ENCODE measurements around the gene NTN5. TPM values are rescaled to one million over a fixed set of nuclear protein-coding genes. Genes with fewer than 3 reads are reported as not detected.
"Not testable (repeated sequence)": the region's sequence is repeated elsewhere in the genome, so short reads cannot be mapped to it uniquely, and the experiment has no call there.

NTN5 gene
- total RNA-seq, 1 experiment from 2014 or later: not detected

- no peak for DNase-seq (ENCODE audit: low read depth)
Observed at GRCh38 chr19:48669903-48670668, 2.7 kb downstream of the NTN5 start.

GRCh38 chr19:48668761-48669160 lies 4.1 kb downstream of the NTN5 start:
- no peak for DNase-seq (ENCODE audit: low read depth)

GRCh38 chr19:48668332-48668731 lies 4.5 kb downstream of the NTN5 start:
- DNase-seq (ENCODE audit: low read depth): no peak

GRCh38 chr19:48665786-48666185 lies 7.0 kb downstream of the NTN5 start:
- DNase-seq (ENCODE audit: low read depth): no peak

GRCh38 chr19:48664476-48664875 lies 8.3 kb downstream of the NTN5 start:
- DNase-seq (ENCODE audit: low read depth): no peak

GRCh38 chr19:48663667-48664066 lies 9.2 kb downstream of the NTN5 start:
- no peak for DNase-seq (ENCODE audit: low read depth)

GRCh38 chr19:48661711-48662090 lies 11.1 kb downstream of the NTN5 start:
- DNase-seq (ENCODE audit: low read depth): no peak

- peak; percentile 93 for DNase-seq (ENCODE audit: low read depth)
Observed at GRCh38 chr19:48660852-48661710, 11.7 kb downstream of the NTN5 start.

GRCh38 chr19:48659768-48660167 lies 13.0 kb downstream of the NTN5 start:
- DNase-seq (ENCODE audit: low read depth): no peak

GRCh38 chr19:48658483-48658882 lies 14.3 kb downstream of the NTN5 start:
- DNase-seq (ENCODE audit: low read depth): no peak

- DNase-seq (ENCODE audit: low read depth): not testable (repeated sequence)
Observed at GRCh38 chr19:48657828-48658227, 15.0 kb downstream of the NTN5 start.

GRCh38 chr19:48656840-48657474 lies 15.9 kb downstream of the NTN5 start:
- peak; percentile 79 for DNase-seq (ENCODE audit: low read depth)

- DNase-seq (ENCODE audit: low read depth): peak; percentile 76
Observed at GRCh38 chr19:48654299-48655059, 18.3 kb downstream of the NTN5 start.

GRCh38 chr19:48651683-48652048 lies 21.2 kb downstream of the NTN5 start:
- no peak for DNase-seq (ENCODE audit: low read depth)

GRCh38 chr19:48650974-48651682 lies 21.7 kb downstream of the NTN5 start:
- DNase-seq (ENCODE audit: low read depth): no peak

- no peak for DNase-seq (ENCODE audit: low read depth)
Observed at GRCh38 chr19:48648134-48648533, 24.7 kb downstream of the NTN5 start.

GRCh38 chr19:48646722-48647216 lies 26.0 kb downstream of the NTN5 start:
- DNase-seq (ENCODE audit: low read depth): peak; percentile 78

GRCh38 chr19:48646001-48646721 lies 26.7 kb downstream of the NTN5 start, which contains the start of gene CA11:
Gene CA11 (minus strand): TSS chr19:48646187. CDS start chr19:48645632, 555 bp downstream.
- no peak for DNase-seq (ENCODE audit: low read depth)

- DNase-seq (ENCODE audit: low read depth): no peak
Observed at GRCh38 chr19:48645620-48646000, 27.2 kb downstream of the NTN5 start.

Data from RPMI7951 (cell line).